SK-N-MC (cell line): ENCODE measurements around the gene RNF212B.

ENCODE experiments used
- EZH2 ChIP-seq: fragments of 200-600 bp; sonication (generic); IDR thresholded peaks from one replicate; pipeline ENCODE4 v1.6.1; 2017; ENCODE audit warnings: antibody characterized with exemption
- FOXP2 ChIP-seq: optimal IDR thresholded peaks from 2 replicates; pipeline ENCODE3; 2011; ENCODE audit warnings: mild to moderate bottlenecking, moderate library complexity; ENCODE audit not compliant: insufficient read depth; ENCODE audit errors: extremely low read length, control extremely low read depth
- POLR2AphosphoS5 ChIP-seq: IDR thresholded peaks from 2 replicates; pipeline ENCODE4 v1.6.1; 2012; ENCODE audit warnings: mild to moderate bottlenecking, low read depth, low read length, borderline replicate concordance

- no peak for TF ChIP-seq EZH2
- TF ChIP-seq POLR2AphosphoS5: no peak
- TF ChIP-seq FOXP2: no peak
Observed at GRCh38 chr14:23259426-23259825, 21.7 kb downstream of the RNF212B start.
